Ecto neural progenitor cell (in vitro differentiated cells): ENCODE data around the gene VCX2.
"Not testable (repeated sequence)": the region's sequence is repeated elsewhere in the genome, so short reads cannot be mapped to it uniquely, and the experiment has no call there.

Experiments
- DNase-seq: peaks from one replicate; pipeline ENCODE4 v3.0.0-alpha.2; 2018; ENCODE audit warnings: low spot score

VCX2 gene

DNA sequence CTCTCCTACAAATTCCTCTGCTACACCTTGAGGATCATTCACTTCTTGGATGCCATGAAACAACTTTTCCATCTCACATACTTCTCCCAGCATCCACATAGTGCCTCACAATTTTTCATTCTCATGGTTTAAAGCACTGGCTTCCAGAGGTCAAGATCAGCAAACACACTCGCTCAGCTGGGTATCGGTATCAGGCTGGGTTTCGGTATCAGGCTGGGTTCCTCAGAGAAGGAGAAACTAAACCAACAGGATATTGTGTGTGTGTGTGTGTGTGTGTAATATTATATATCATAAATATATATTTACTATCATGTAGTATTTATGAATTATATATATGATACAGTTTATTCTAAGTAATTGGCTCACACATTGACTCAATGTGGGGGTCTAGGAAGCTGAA lies at the start of gene VCX2:
Gene VCX2, minus strand, starts transcription at position 99 of the 400 bp plus-strand sequence. CDS start 624 bp downstream, outside the sequence.
- not testable (repeated sequence) for DNase-seq

DNA sequence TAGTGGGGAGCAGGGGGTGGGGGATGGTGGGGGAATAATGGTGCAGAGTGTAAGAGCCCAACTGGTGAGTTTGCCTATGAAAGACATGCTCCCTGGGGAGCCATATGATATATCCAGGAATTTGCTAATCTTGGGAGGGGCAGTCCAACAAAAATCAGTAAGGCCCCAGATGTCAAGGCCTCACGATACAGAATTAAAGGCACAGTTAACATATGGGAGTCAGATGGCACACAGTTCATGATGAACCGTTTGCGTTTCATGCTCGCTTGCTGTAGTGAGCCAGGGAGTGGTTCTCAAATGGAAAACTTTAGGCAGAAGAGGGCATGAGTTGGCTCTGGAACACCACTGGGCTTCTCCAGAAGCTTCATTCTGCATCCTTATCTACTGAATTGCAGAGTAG lies 33.9 kb upstream of the VCX2 start:
- DNase-seq = no peak

DNA sequence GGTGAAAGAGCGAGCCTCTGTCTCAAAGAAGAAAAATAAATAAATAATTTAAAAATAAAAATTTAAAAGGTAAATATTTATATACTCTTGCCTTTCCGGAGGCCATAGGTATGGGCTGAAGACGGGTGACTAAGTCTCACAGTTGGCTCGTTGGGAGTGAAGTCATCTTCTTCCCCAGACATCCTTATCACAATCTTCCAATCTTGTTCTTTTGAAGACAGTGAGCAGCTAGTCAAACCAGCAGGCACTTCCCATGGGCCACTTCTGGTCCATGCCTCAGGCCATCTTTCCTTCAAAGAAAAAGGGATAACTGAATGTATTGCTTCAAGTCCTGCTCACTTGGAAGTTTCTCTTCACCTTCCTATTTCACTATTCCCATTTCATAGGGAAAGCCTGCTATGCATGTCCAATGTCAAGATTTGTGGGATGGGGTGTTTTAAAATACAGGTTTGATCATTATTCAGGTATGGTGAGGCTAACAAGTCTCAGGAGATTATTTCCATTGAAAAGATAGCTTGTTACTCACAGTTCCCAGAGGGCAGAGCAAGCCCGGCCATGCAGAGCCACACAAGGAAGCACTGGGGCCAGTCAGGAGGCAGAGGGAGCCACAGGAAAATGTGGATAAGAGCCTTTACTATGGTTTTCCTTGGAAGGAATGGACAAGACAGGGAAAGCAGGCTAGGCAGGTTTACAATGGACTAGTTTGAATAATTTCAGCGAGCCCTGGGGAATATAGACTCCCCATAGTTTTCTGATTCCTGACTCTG lies 33.3 kb upstream of the VCX2 start:
- DNase-seq = no peak

DNA sequence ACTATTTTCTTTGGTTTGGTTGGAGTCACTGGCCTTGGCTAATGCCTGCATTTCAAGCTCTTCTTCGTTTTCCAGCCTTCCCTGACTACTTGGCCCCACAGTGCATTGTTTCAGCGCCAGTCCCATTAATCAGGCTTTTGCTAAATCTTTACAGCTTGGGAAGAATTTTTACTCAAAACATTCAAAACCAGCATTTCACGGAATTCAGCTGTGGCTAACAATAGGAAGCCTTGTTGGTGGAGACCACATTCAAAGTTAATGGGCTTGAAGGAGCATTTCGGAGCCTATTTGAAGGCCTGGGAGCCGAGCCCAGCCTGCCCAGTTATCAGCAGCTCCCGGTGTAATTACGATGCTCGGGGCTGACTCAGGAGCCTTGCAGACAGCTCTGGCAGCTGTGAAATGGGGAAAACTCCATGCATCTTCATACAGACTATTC lies 30.8 kb upstream of the VCX2 start:
- DNase-seq = no peak

DNA sequence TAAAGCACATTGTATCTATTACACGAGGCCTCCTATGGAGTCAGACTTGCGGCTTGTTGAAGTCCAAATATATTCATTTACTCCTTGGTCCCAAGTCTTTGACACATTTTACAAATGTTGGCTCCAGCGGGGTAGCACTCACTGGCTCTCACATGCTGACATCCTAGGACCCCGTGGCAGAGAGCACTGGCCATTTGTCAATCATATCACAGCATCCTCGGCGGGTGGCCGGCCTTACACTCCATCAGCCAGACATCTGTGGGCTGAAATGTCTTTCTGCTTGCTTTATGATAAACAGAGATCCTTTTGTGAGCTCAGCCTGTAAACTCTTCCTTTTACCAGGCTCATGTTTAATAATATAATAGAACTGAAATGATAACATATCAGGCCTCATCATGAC lies 25.7 kb upstream of the VCX2 start:
- no peak for DNase-seq

DNA sequence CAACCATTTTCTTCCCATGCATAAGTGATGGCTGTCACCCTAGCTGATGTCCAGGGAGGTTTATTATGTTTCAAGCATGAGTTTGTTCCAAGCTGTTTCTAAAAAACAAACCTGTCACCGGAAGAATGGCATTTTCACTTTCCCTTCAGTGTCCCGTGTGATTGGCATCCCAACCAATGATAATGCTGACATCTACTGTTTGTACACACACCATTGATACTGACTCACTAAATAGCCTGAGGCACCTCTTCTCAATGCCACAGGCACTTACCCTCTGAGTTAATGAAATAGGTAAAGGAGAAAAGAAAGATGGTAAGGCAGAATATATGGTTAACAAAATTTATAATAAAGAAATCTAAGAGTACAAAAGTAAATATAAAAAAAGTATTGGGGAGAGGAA lies 23.1 kb upstream of the VCX2 start:
- DNase-seq = no peak

DNA sequence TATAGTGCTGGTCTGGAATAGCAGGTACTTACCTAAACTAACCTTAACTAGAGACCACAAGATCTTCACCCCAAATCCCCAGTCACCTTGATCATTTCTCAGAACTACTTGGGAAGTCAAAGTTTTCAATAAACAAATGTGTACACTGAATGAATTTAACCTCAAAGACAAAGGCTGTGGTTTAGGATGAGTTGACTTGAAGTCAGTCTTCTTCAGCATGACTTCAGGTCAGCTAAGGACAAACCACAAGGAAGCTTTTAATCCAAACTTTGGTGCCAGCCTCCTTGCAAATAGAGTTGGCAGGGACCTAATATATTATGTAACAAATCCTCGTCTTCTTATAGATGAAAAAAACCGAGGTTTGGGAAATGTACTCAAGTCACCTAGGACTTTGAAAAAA lies 21.2 kb upstream of the VCX2 start:
- no peak for DNase-seq

DNA sequence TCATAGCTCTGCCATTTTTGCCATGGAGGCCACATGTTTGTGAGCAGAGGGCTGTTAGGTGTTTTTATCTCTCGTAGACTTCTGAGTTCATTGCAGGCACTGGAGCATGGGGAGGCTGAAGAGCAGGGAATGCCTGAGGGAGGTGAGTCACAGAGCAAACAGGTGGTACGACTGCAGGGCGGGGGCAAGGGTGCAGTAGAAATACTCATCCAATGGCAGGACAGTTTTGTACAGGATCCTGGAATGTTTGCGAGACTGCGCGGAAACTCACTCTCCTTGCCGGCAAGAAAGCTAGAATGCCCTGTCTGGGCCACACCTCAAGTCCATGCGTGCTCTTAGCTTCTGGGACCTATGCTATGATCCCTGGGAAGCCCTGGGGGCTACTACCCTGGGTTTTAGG lies 20.0 kb upstream of the VCX2 start:
- no peak for DNase-seq

DNA sequence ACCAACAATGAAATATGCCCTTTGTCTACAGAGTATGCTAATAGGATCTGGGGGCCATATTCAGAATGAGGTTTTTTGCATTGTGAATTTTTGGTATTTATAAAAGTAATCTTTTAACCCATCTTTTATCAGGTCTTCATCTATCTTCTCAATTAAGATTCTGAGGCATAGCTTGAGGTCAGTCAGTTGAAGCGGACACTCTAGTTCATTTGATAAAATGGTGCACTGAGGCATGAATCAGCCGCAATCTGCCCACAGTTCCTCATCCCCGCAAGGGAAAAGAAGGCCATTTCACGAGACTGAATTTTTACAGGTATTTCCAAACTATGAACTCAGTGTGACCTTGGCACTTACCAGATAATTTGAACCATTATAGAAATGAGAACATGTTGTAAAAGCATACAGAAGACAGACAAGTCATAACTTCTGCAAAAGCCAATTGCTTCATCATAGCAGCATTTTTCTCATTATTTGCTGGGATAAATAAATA lies 19.3 kb upstream of the VCX2 start:
- DNase-seq = no peak

DNA sequence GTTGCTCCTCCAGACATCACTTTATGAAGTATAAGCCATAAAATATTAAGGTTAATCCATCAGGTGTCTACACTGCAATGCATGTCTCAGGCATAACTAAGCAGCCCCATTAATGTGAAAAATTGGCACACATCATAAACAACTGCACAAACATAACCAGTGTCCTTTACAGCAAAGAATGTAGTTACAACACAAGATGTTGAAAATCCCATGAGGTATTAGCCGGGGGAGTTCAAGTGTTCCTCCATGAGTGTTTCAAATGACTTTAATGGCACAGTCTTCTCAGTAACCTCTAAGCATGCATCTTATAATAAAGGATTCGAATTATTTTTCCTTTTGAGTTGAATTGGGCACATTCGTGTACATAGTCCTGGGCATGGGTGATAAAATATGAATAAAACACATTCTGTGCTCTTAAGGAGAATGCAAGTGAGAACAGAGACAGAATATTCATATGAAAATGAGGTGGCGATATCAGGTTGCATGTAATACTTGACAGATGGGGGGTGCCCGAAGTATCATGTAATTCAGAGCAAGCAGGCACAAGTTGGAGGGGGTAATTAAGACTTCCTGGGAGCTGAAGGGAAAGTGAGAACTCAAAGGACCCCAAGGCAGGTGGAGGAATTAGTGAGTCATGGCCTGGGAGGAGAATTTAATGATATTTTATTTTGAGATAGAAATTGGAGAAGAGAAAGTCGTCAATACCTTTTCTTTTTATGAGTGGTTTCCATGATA lies 18.2 kb upstream of the VCX2 start:
- DNase-seq = no peak

DNA sequence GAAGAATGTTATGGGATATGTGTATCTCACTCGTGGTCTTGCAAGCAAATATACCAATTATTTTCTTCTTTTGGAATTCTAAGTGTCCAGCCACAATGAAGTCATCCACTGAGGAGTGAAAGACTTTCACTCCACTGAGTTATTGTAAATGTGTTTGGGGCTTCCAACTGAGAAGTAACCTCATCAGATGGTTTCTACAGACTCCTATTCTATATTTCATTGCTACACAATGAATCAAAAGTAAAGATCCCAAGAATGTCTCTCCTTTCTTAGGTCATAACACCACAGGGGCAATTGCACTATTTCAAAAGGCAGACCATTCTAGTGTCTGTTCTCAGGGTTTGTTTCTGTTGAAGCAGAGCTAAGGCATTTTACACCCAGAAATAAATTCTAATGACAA lies 12.3 kb upstream of the VCX2 start:
- no peak for DNase-seq

DNA sequence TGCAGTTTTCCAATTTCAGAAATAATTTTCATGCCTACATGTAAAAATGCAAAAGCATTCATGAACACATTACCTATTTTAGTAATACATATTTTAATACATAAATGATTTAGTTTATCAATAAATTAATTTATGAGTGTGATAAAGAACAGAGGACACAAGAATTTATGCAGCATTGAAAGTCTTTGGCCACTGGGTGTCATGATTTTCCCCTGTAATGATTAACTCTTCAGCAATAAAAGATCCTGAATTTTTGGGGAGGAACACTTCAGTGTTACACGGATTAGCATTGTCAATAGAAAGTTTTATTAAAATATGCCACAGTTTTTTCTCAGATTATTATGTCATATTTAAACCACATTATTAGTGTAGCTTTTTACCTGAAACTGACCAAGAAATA lies 8.6 kb upstream of the VCX2 start:
- DNase-seq = no peak

DNA sequence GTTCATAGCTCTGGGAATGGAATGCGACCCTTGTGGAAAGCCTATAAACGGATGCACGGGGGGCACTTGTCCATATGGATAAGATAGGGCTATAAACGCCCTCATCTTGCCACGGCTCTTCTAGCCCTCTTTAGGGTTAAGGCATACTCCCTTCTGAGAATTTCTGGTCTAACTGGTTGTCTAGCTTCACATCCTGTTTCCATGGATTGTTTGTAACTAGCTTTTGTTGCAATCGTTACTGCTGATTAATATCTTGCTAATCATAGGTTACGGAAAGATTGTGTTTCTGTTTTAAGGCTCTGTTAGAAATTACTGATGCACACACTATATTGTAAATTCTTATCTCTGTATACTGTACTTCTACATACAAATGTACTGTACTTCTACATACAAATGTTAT lies 17.1 kb downstream of the VCX2 start:
- DNase-seq = not testable (repeated sequence)

DNA sequence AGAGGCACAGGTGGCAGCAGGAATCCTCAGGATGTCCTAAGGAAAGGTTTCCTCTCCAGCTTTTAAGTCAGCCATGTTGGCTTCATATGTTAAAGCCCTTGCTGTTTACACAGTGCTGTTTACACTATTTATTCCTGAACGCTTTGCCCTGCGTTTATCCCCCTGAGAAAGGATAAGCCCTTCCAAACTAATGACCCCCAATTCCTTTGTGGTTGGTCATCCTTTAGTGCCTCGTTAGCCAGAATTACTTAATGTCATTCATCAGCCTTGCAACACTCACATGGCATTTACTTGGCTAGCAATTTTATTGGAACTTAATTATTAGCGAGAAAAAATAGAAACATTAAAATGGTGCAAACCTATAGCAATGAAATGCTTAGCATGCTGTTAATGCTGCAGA lies 23.8 kb downstream of the VCX2 start:
- DNase-seq = no peak

DNA sequence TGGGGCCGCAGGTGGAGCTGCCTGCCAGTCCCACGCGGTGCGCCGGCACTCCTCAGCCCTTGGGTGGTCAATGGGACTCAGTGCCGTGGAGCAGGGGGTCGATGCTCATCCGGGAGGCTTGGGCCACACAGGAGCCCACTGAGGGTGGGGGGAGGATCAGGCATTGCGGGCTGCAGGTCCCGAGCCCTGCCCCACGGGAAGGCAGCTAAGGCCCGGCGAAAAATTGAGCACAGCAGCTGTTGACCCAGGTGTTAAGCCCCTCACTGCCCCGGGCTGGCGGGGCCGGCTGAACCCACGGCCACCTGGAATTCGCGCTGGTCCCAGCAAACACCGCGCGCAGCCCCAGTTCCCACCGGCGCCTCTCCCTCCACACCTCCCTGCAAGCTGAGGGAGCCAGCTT lies 26.1 kb downstream of the VCX2 start:
- DNase-seq = no peak

DNA sequence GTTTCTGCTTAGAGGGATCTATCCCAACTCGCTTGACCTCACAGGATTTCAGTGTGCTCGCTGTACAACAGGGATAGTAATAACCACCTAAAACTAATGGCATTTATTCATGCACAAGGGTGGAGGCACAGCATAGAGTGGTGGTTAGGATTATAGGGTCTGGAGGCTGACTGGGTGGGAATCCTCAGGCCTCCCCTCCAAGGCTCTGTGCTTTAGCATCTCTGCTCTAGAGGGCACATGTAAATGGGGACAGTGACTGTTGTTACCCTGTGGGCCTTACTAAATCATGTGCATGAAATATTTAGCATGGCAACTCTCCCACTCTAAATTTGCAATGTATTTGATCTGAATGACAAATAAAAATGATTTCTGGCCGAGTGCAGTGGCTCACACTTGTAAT lies 29.2 kb downstream of the VCX2 start:
- DNase-seq = no peak

DNA sequence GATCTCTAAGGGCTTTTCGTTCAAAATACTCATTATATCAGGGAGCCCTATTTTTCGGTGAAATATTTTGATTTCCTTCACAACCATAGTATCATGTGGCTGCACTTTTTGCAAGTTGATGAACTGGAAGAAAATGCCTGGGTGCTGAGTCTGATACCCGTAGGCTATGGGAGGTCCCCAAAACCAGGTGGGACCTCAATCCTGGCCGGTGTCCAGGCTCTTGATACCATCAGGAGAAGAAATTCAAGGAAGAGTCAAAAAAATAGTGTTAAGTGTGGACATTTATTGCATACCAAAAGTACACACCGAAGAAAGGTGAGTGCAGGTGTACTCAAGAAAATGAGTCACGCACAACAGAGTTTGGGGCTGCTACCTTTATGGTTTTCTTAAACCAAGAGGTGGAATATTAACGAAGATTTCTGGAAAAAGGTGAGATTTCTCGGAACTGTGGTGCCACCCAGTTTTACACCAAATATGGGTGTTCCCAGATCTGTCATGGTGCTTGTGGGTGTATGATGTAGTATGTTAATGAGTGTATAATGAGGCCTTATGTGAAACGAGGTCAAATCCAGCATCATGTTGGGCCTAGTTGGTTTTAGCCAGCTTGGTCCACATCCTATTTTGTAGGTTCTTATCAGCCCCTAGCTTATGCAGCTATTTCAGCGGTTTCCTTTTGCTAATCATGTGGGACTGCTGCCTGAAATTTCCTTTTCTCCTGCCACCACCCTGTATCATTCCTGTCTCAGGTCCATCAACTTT lies 29.9 kb downstream of the VCX2 start:
- no peak for DNase-seq

DNA sequence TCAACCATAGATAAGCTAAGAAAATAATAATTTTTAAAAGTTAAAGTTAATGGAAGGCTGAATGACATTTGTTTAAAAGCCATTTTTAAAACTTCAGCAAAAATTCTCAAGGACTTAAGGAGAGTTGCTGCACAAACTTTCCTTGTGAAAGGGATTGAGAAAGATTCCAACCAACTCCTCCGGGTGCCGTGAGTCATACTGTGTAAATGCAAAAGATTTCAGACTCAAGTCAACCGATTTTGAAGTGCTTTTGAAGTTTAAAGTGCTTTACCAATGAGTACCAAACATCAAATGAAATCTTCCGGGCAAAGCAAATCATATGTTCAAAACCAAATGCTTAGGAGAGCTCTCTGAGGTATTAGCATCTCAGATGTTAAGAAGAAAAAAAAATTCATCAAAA lies 31.4 kb downstream of the VCX2 start:
- no peak for DNase-seq

DNA sequence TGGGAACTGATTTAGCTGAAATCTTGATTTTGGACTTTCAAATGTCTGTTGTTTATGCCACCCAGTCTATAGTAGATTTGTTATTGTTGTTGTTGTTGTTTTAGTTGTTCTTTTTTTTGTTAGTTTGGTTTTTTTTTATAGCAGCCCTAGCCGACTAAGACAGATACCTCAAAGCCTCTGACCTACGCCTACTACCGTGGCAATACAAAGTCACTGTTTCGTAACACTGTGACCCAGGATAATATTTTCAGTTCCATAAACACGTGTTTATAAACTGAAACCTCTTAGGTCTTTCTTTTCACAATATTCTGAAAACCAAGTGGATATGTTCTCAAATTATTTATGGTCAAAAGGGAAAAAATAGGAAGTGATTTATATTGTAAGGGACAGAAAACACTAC lies 32.8 kb downstream of the VCX2 start:
- DNase-seq = no peak

DNA sequence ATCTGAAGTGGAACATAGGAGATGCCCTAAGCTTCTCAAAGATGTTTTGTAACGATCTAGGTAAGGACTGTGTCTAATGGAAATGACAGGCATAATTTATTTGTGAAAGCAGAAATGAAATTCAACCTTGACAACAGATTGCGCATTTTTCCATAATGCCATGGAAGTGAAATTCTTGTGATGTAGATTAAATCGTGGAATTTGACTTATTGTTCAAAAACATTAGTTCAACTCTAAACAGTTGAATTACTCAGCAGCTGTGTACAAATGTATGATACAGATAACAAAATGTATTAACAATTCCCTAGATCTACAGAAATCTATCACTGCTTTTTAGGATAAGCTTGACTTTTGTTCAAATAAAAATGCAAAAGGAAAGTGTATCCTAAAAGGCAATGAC lies 44.4 kb downstream of the VCX2 start:
- DNase-seq = no peak

DNA sequence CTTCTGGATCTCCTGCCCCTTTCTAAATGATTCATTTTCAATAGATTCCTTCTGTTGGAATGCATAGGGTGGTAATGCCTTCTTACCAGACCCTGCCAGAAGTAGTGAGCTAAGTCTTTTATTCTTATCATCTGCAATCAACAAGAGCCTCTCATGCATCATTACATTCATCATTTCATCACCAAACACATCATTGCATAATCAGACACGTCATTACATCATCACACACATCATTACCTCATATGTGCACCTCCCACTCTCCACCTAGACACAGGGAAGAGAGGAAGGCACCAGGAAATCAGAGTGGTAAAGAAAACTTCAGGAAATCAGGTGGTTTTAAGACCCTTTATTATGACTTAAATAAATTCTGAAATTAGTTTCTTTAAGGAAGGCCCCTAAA lies 45.0 kb downstream of the VCX2 start:
- DNase-seq = no peak

DNA sequence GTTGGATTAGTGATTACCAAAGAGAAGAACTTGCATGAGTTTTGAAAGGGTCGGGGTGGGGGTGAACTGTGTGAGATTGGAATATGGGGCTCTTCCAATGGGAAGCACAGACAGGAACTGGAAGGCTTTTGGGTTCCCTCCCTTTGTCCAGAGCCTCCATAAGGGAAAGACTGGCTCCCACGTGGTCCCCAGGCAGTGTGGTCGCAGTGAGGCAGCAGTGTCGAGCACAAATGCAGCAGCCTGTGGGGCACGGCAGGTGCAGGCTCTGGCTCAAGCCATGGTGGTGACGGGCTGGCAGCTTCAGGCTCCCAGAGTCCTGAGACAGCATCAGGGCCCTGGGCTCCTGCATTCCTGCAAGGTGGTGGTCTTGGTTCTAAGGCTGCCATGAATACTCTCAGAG lies 45.5 kb downstream of the VCX2 start:
- no peak for DNase-seq

DNA sequence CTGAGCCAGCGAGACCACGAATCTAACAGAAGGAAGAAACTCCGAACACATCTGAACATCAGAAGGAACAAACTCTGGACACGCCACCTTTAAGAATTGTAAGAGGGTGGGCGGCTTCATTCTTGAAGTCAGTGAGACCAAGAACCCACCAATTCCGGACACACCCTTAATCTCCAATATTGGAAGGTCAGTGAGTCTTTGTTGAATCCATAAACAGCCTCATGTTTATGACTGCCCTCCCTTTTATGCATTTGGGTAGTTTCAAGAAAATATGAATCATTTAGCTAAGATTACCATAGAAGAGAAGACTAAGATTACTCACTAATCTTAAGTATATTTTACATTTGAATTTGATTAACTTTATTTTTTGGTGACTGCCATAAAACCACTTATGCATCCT lies 48.5 kb downstream of the VCX2 start:
- no peak for DNase-seq
